ENCODE results near the gene RNPEP.
"Not testable (repeated sequence)": the region's sequence is repeated elsewhere in the genome, so short reads cannot be mapped to it uniquely, and the experiment has no call there.

RNPEP gene, protein sequence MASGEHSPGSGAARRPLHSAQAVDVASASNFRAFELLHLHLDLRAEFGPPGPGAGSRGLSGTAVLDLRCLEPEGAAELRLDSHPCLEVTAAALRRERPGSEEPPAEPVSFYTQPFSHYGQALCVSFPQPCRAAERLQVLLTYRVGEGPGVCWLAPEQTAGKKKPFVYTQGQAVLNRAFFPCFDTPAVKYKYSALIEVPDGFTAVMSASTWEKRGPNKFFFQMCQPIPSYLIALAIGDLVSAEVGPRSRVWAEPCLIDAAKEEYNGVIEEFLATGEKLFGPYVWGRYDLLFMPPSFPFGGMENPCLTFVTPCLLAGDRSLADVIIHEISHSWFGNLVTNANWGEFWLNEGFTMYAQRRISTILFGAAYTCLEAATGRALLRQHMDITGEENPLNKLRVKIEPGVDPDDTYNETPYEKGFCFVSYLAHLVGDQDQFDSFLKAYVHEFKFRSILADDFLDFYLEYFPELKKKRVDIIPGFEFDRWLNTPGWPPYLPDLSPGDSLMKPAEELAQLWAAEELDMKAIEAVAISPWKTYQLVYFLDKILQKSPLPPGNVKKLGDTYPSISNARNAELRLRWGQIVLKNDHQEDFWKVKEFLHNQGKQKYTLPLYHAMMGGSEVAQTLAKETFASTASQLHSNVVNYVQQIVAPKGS

GRCh38 chr1:201982623-201983379 is at the start of gene RNPEP:
TSS of gene RNPEP (plus strand) at chr1:201982648. CDS start at chr1:201982667, 19 bp downstream.
- peak; percentile 73 for DNase-seq (ENCODE audit: low read depth)

- no peak for DNase-seq (ENCODE audit: low read depth)
These were observed 48.5 kb upstream of the RNPEP start for GRCh38 chr1:201933840-201934430.

GRCh38 chr1:201937624-201938213 is 44.7 kb upstream of the RNPEP start:
- DNase-seq (ENCODE audit: low read depth): no peak

GRCh38 chr1:201938440-201939035 is 43.9 kb upstream of the RNPEP start:
- DNase-seq (ENCODE audit: low read depth): no peak

GRCh38 chr1:201939148-201939547 is 43.3 kb upstream of the RNPEP start:
- DNase-seq (ENCODE audit: low read depth): no peak

GRCh38 chr1:201939574-201939973 is 42.9 kb upstream of the RNPEP start:
- no peak for DNase-seq (ENCODE audit: low read depth)

DNA sequence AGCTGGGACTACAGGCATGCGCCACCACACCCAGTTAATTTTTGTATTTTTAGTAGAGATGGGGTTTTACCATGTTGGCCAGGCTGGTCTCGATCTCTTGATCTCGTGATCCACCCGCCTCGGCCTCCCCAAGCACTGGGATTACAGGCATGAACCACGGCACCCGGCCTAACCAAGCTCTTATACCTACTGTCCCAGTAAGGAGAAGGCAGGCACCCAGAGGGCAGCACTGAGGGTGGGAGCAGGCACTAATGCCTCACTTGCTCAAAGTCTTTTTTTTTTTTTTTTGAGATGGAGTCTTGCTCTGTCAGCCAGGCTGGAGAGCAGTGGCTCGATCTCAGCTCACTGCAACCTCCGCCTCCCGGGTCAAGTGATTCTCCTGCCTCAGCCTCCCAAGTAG is 42.1 kb upstream of the RNPEP start:
- not testable (repeated sequence) for DNase-seq (ENCODE audit: low read depth)

GRCh38 chr1:201941420-201942128 is 40.9 kb upstream of the RNPEP start:
- no peak for DNase-seq (ENCODE audit: low read depth)

- no peak for DNase-seq (ENCODE audit: low read depth)
These were observed 40.3 kb upstream of the RNPEP start for GRCh38 chr1:201942129-201942495.

DNA sequence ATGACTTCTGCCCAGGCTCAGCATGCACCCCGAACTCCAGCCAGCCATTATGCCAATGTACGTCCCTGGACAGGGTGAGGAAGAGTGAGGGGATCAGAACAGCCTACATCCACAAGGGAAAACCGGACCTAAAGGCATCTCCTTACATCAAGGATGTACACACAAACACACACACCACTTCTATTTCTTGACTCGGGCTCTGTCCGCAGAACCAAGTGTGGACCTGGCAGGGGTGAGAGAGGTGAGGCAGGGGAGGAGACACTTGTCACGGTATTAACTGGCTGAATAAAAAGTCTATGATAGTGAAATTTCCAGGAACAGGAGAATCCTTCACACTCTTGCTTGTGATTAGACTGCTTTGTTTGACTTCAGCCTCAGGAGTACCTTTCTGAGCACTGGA is 38.4 kb upstream of the RNPEP start:
- DNase-seq (ENCODE audit: low read depth): no peak

- DNase-seq (ENCODE audit: low read depth): no peak
These were observed 37.8 kb upstream of the RNPEP start for GRCh38 chr1:201944639-201945038.

GRCh38 chr1:201945157-201945556 is 37.3 kb upstream of the RNPEP start:
- no peak for DNase-seq (ENCODE audit: low read depth)

- no peak for DNase-seq (ENCODE audit: low read depth)
These were observed 36.6 kb upstream of the RNPEP start for GRCh38 chr1:201945863-201946223.

DNA sequence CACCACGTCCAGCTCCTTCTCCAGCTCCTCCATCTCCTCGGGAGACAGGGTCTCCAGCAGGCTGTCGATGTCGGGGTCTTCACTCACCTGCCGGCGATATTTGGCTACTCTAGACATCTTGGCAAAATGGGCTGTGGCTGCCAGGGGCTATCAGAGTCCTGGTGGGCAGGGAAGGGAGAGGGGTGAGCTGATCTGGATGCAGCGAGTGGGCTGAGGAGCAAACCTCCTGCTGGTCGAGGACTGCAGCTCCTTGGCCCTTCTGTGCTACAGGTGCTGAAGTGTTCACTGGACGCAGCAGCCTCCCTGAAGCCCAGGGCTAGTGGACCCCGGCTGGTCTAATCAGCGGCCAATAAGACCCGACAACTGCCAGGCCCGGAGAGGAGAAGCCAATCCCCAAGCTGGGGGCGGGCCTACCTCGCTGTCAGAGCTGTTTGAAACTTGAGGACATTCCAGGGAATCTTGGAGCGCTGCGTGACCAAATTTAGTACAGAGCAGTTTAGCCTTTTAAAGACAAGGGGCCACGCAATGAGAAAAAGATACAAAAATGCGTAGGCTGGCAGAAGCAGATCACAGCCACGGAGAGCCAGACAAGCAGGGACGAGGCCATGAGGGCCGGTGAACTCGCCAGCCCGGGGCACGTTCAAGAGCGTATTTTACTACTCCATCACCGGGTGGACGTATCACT is 36.1 kb upstream of the RNPEP start, which contains the start of gene LMOD1:
Gene LMOD1 (minus strand): TSS at position 325 of the 685 bp plus-strand sequence. CDS start 208 bp downstream, at position 117.
- DNase-seq (ENCODE audit: low read depth): no peak

DNA sequence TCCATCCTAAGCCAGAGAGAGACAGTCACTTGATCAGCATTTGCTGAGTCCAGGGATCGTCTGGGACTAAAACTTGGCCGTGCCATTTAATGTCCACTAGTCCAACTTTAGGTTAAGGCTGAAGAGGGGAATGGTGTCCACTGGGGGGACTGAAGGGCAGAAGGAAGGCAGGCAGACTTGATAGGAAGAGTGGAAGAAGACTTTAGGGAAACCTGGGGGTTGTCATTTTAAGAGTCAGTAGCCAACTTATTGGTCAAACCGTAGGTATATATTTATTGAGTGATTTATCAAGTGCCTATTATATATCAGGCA is 34.8 kb upstream of the RNPEP start:
- no peak for DNase-seq (ENCODE audit: low read depth)

DNA sequence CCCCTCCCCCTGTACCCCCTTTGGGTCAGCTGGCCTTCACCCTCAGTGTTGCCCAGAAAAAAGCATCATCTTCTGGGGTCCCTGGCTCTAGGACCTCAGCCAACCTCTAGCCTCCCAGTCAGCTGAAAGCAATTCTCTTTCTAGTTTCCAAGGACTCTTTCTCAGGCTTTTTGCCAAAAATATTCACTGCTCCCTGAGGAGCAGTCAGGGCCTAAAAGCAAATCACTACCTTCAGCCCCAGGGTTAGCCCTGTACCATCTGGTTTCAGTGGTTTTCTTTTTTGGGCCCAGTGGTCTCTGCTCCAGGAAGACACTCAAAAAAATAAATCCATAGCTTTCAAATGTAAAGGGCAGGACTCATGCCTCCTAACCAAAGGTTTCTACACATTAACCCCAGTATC is 33.0 kb upstream of the RNPEP start:
- DNase-seq (ENCODE audit: low read depth): no peak

- DNase-seq (ENCODE audit: low read depth): no peak
These were observed 28.0 kb upstream of the RNPEP start for GRCh38 chr1:201954263-201955008.

DNA sequence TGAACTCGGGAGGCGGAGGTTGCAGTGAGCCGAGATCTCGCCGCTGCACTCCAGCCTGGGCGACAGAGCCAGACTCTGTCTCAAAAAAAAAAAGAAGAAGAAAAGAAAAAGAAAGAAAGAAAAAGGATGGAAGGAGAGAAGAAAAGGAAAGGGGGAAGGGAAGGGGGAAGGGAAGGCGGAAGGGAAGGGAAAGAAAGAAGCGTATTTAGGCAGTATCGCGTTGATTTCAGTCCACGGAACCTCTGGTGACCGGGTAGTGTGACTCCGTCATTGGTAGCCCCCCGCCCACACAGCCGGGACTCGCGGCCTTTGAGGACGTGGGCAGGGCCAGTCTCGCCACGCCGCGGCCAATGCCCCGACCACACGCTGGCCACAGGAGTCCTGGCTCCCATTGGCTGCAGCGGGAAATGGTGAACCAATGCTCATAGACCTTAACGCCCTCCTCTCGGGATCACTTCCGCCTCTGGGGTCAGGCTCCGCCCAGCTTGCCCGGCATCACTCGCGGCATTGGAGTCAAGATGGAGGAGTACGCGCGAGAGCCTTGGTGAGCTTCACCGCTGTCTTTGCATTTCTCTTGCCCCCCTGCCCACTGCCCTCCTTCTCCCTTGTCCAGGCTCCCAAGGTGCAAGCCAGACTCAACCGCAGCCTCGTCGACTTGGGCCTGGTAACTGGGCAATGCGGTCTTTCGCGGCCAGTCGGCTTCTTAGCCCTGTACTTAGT is 27.3 kb upstream of the RNPEP start, which contains the start of gene TIMM17A:
Gene TIMM17A (plus strand): TSS at position 495 of the 720 bp plus-strand sequence. CDS start 24 bp downstream, at position 519.
- peak; percentile 98 for DNase-seq (ENCODE audit: low read depth)

DNA sequence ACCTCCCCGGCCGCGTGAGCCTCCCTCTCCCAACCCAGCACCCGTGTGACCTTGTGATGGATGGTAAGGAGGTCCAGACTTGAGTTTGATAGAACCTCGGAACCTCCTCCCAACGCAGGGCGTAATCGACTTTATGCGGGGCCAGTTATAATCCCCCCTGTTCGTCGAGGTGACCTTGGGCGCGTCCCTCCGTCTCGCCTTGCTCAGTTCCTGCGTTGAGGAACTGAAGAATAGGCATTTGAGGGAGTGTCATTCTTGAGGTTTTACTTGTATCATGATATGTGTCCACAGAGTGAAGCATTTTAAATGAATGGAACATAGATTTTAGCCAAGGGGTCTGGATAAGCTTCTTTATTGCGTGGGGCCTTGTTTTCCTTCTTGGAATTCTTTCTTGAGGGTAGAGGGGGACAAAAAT is 26.7 kb upstream of the RNPEP start:
- DNase-seq (ENCODE audit: low read depth): no peak

Measured in CMK (cell line).